GM23338 (cell line): ENCODE results near the gene CD44. TPM values are rescaled to one million over a fixed set of nuclear protein-coding genes. Genes with fewer than 3 reads are reported as not detected.

Source experiments
- ATAC-seq: fragments of 200-7000 bp; cut with Tn5 transposase; 3 replicates; pipeline ENCODE4 v1.9.1; 2020
- DNase-seq: peaks from one replicate; pipeline ENCODE4 v3.0.0-alpha.2; 2015; ENCODE audit warnings: low spot score
- H2AFZ ChIP-seq: fragments of 200-600 bp; sonication (generic); 2 replicates; pipeline ENCODE4 v1.8.0; 2016; ENCODE audit warnings: antibody characterized with exemption, mild to moderate bottlenecking, moderate library complexity
- H3F3A ChIP-seq: fragments of 200-600 bp; sonication (generic); replicated peaks from 2 replicates; pipeline ENCODE4 v1.8.0; 2017; ENCODE audit warnings: antibody characterized with exemption, mixed run types, low read depth
- H3K27ac ChIP-seq: fragments of 200-600 bp; sonication (generic); 2 replicates; pipeline ENCODE4 v1.6.1; 2016; ENCODE audit warnings: low read depth
- H3K27me3 ChIP-seq: fragments of 200-600 bp; sonication (generic); 2 replicates; pipeline ENCODE4 v1.8.0; 2016; ENCODE audit warnings: mild to moderate bottlenecking, mixed run types, moderate library complexity; ENCODE audit not compliant: insufficient read depth
- H3K36me3 ChIP-seq: fragments of 200-600 bp; sonication (generic); 2 replicates; pipeline ENCODE4 v1.8.0; 2016; ENCODE audit warnings: mild to moderate bottlenecking; ENCODE audit not compliant: insufficient read depth
- H3K4me1 ChIP-seq: fragments of 200-600 bp; sonication (generic); 2 replicates; pipeline ENCODE4 v1.8.0; 2016; ENCODE audit warnings: mild to moderate bottlenecking, moderate library complexity; ENCODE audit not compliant: insufficient read depth
- H3K4me2 ChIP-seq: fragments of 200-600 bp; sonication (generic); 2 replicates; pipeline ENCODE4 v1.7.1; 2017; ENCODE audit warnings: mixed run types
- H3K4me3 ChIP-seq: fragments of 200-600 bp; sonication (generic); 2 replicates; pipeline ENCODE4 v1.6.1; 2016; ENCODE audit warnings: mixed run types
- H3K79me2 ChIP-seq: fragments of 200-600 bp; sonication (generic); replicated peaks from 2 replicates; pipeline ENCODE4 v1.8.0; 2017; ENCODE audit warnings: mild to moderate bottlenecking; ENCODE audit not compliant: insufficient read depth
- H3K9me2 ChIP-seq: fragments of 200-600 bp; sonication (generic); 2 replicates; pipeline ENCODE4 v1.8.0; 2017; ENCODE audit not compliant: insufficient read depth
- H4K20me1 ChIP-seq: fragments of 200-600 bp; sonication (generic); replicated peaks from 2 replicates; pipeline ENCODE4 v1.8.0; 2017; ENCODE audit warnings: mild to moderate bottlenecking; ENCODE audit not compliant: insufficient read depth
- H3K27ac Mint-ChIP-seq: 2 replicates; pipeline ENCODE4 v1.8.0; 2020; ENCODE audit warnings: inconsistent platforms, mild to moderate bottlenecking, moderate library complexity, mixed read lengths
- H3K27me3 Mint-ChIP-seq: 3 replicates; pipeline ENCODE4 v1.8.0; 2022; ENCODE audit warnings: low read depth, mild to moderate bottlenecking, moderate library complexity, mixed read lengths, inconsistent platforms; ENCODE audit not compliant: insufficient read depth, poor library complexity
- H3K36me3 Mint-ChIP-seq: 3 replicates; pipeline ENCODE4 v1.8.0; 2021; ENCODE audit warnings: low read depth, mild to moderate bottlenecking, inconsistent platforms, moderate library complexity, mixed read lengths
- H3K4me1 Mint-ChIP-seq: 3 replicates; pipeline ENCODE4 v1.8.0; 2020; ENCODE audit warnings: mild to moderate bottlenecking, inconsistent platforms, mixed read lengths
- H3K4me3 Mint-ChIP-seq: 3 replicates; pipeline ENCODE4 v1.8.0; 2021; ENCODE audit warnings: moderate library complexity, mild to moderate bottlenecking, inconsistent platforms, mixed read lengths
- H3K9me3 Mint-ChIP-seq: 3 replicates; pipeline ENCODE4 v1.8.0; 2020; ENCODE audit warnings: moderate library complexity, mild to moderate bottlenecking, inconsistent platforms, mixed read lengths
- CREB1 ChIP-seq: fragments of 250-450 bp; sonication (Bioruptor Pico); IDR thresholded peaks from 2 replicates; pipeline ENCODE4 v1.5.0; 2020; ENCODE audit warnings: low read depth, mild to moderate bottlenecking, moderate library complexity
- CTCF ChIP-seq, 2 experiments: fragments of 200-600 bp in 1 of 2; sonication (generic) in 1 of 2; conservative IDR thresholded peaks; 2 replicates each; pipeline versions ENCODE4 v1.5.1 to v1.6.1; 2016 to 2017; ENCODE audit warnings: antibody characterized with exemption in 2 of 2, low read depth in 2 of 2, mild to moderate bottlenecking in 2 of 2, moderate library complexity in 1 of 2
- ETS1 ChIP-seq: IDR thresholded peaks from 2 replicates; pipeline ENCODE4 v1.6.1; 2016; ENCODE audit warnings: antibody characterized with exemption
- EZH2 ChIP-seq: fragments of 200-600 bp; sonication (generic); IDR thresholded peaks from one replicate; pipeline ENCODE4 v1.8.0; 2017; ENCODE audit warnings: antibody characterized with exemption, mild to moderate bottlenecking, low read depth; ENCODE audit not compliant: unreplicated experiment
- EZH2phosphoT487 ChIP-seq: fragments of 200-600 bp; sonication (generic); IDR thresholded peaks from one replicate; pipeline ENCODE4 v1.8.1; 2018; ENCODE audit warnings: antibody characterized with exemption; ENCODE audit not compliant: unreplicated experiment
- JUNB ChIP-seq: IDR thresholded peaks from one replicate; pipeline ENCODE4 v1.6.1; 2016; ENCODE audit warnings: antibody characterized with exemption; ENCODE audit not compliant: unreplicated experiment
- POLR2AphosphoS5 ChIP-seq: IDR thresholded peaks from 2 replicates; pipeline ENCODE4 v1.6.1; 2016; ENCODE audit warnings: antibody characterized with exemption, low read depth
- REST ChIP-seq: IDR thresholded peaks from one replicate; pipeline ENCODE4 v1.6.1; 2018; ENCODE audit warnings: antibody characterized with exemption; ENCODE audit not compliant: unreplicated experiment
- STAT1 ChIP-seq: IDR thresholded peaks from one replicate; pipeline ENCODE4 v1.6.1; 2016; ENCODE audit warnings: antibody characterized with exemption; ENCODE audit not compliant: unreplicated experiment
- ZNF114 ChIP-seq: fragments of 250-450 bp; sonication (Bioruptor Pico); IDR thresholded peaks from 2 replicates; pipeline ENCODE4 v1.5.0; 2020; ENCODE audit warnings: mild to moderate bottlenecking, moderate library complexity
- ZNF462 ChIP-seq: fragments of 250-450 bp; sonication (Bioruptor Pico); IDR thresholded peaks from 2 replicates; pipeline ENCODE4 v1.5.0; 2020; ENCODE audit warnings: mild to moderate bottlenecking, moderate library complexity
- polyA plus RNA-seq: library from polyadenylated mRNA; unstranded; fragments of >200 nt; fragmentation: Nextera tagmentation; extraction: Ambion mirVana; gene quantifications from 2 replicates; pipeline ENCODE4 v1.2.1, GENCODE V29; 2016
- total RNA-seq: library from RNA; depleted of rRNA; stranded (reverse); fragments of >200 nt; shearing (Covaris generic); gene quantifications from 2 replicates; pipeline ENCODE4 v1.2.3, GENCODE V29; 2014

Gene CD44
- total and polyA plus RNA-seq, 2 experiments from 2014 or later = 4.0 to 10.1 TPM

- TF ChIP-seq POLR2AphosphoS5 (no peak), EZH2 (no peak), CREB1 (CRISPR knock-in tag) (no peak)
Observed at GRCh38 chr11:35223991-35224390, 85.0 kb downstream of the CD44 start (continued).

- H3K36me3 ChIP-seq = no peaks in the 10 kb centered on the region
Observed at GRCh38 chr11:35225946-35226520, 87.1 kb downstream of the CD44 start.

More at GRCh38 chr11:35225946-35226520, 87.1 kb downstream of the CD44 start:
- Histone ChIP-seq H4K20me1 (no peaks in the 10 kb centered on the region), H3K79me2 (no peaks in the 10 kb centered on the region), H3K9me2 (no peaks in the 10 kb centered on the region), H3K27ac (no peak overlapping the region), H3K4me3 (no peak overlapping the region), H3F3A (no peaks in the 10 kb centered on the region), H3K4me1 (no peaks in the 10 kb centered on the region), H3K27me3 (no peaks in the 10 kb centered on the region), H3K4me2 (no peak overlapping the region), H2AFZ (no peak overlapping the region)
- Mint-ChIP-seq H3K36me3 (no peaks in the 10 kb centered on the region), H3K27me3 (peaks cover 1% of the 10 kb centered on the region), H3K9me3 (no peaks in the 10 kb centered on the region), H3K27ac (no peak overlapping the region), H3K4me1 (no peaks in the 10 kb centered on the region), H3K4me3 (no peak overlapping the region)
- ATAC-seq (no peak), DNase-seq (no peak)
- TF ChIP-seq ETS1 = no peak
- TF ChIP-seq JUNB = no peak
- TF ChIP-seq CREB1 (CRISPR knock-in tag) = no peak
- TF ChIP-seq ZNF114 (CRISPR knock-in tag) = no peak
- no peak for TF ChIP-seq EZH2phosphoT487
- no peak for TF ChIP-seq EZH2
- TF ChIP-seq STAT1 = no peak
- no peak for TF ChIP-seq ZNF462 (CRISPR knock-in tag)
- TF ChIP-seq REST = no peak
- no peak for TF ChIP-seq CTCF (conservative IDR thresholded peaks at IDR 0.05; ENCODE audit: low read depth in 2 of 2)
